ENCODE data around the gene PTMA.

The PTMA gene

GRCh38 chr2:231677632-231678104 is 30.7 kb upstream of the PTMA start:
- peak; percentile 82 for TF ChIP-seq CTCF (IDR thresholded peaks at IDR 0.05; ENCODE audit: control insufficient read depth, extremely low read depth, insufficient read depth)
- DNase-seq (ENCODE audit: low read depth) = peak; percentile 40
- H3K4me3 ChIP-seq (ENCODE audit: low read depth, low read length) = no peak overlapping the region

GRCh38 chr2:231679908-231680284 is 28.4 kb upstream of the PTMA start:
- H3K4me3 ChIP-seq (ENCODE audit: low read depth, low read length) = no peak overlapping the region
- no peak for DNase-seq (ENCODE audit: low read depth)
- no peak for TF ChIP-seq CTCF (IDR thresholded peaks at IDR 0.05; ENCODE audit: control insufficient read depth, extremely low read depth, insufficient read depth)

- no peak for DNase-seq (ENCODE audit: low read depth)
- no peak overlapping the region for H3K4me3 ChIP-seq (ENCODE audit: low read depth, low read length)
- TF ChIP-seq CTCF (IDR thresholded peaks at IDR 0.05; ENCODE audit: control insufficient read depth, extremely low read depth, insufficient read depth) = no peak
These were observed 27.9 kb upstream of the PTMA start for GRCh38 chr2:231680285-231680991.

- H3K4me3 ChIP-seq (ENCODE audit: low read depth, low read length) = no peak overlapping the region
- no peak for DNase-seq (ENCODE audit: low read depth)
- TF ChIP-seq CTCF (IDR thresholded peaks at IDR 0.05; ENCODE audit: control insufficient read depth, extremely low read depth, insufficient read depth) = no peak
These were observed 27.1 kb upstream of the PTMA start for GRCh38 chr2:231680992-231681852.

GRCh38 chr2:231682603-231683291 is 25.6 kb upstream of the PTMA start:
- no peak for DNase-seq (ENCODE audit: low read depth)
- TF ChIP-seq CTCF (IDR thresholded peaks at IDR 0.05; ENCODE audit: control insufficient read depth, extremely low read depth, insufficient read depth) = no peak

GRCh38 chr2:231683292-231684235 is 24.8 kb upstream of the PTMA start:
- no peak for DNase-seq (ENCODE audit: low read depth)
- H3K4me3 ChIP-seq (ENCODE audit: low read depth, low read length) = no peak overlapping the region
- no peak for TF ChIP-seq CTCF (IDR thresholded peaks at IDR 0.05; ENCODE audit: control insufficient read depth, extremely low read depth, insufficient read depth)

More at GRCh38 chr2:231682603-231683291, 25.6 kb upstream of the PTMA start:
- H3K4me3 ChIP-seq (ENCODE audit: low read depth, low read length) = no peak overlapping the region
